Panc1 (cell line): ENCODE measurements around the gene RXYLT1. TPM values are rescaled to one million over a fixed set of nuclear protein-coding genes. Genes with fewer than 3 reads are reported as not detected.

Source experiments
- ATAC-seq: fragments of 200-7000 bp; cut with Tn5 transposase; 2 replicates; pipeline ENCODE4 v1.9.1; 2020; ENCODE audit warnings: mild to moderate bottlenecking, moderate library complexity
- BruUV-seq: library from RNA; stranded (reverse); fragments of 400-500 nt; replicated peaks from 2 replicates; lab custom pipeline; 2021; lab: Mats Ljungman, UMichigan
- CTCF ChIA-PET: fragments of 300-600 bp; sonication (Branson Sonifier 250); formaldehyde crosslinking; loops from one replicate; lab custom pipeline; 2022; ENCODE audit warnings: antibody characterized with exemption; lab: Charles Lee
- POLR2A ChIA-PET: fragments of 300-600 bp; sonication (Branson Sonifier 250); formaldehyde crosslinking; loops from one replicate; lab custom pipeline; 2022; ENCODE audit warnings: antibody characterized with exemption; lab: Charles Lee
- DNase-seq: peaks from one replicate; pipeline ENCODE4 v3.0.0-alpha.2; 2010; ENCODE audit warnings: low read depth, low spot score
- H3K27ac ChIP-seq: 2 replicates; pipeline ENCODE4 v1.5.1; 2011; ENCODE audit warnings: mild to moderate bottlenecking, low read length, inconsistent platforms
- H3K27me3 ChIP-seq: fragments of 200-500 bp; sonication (Bioruptor generic); 2 replicates; pipeline ENCODE4 v1.6.0; 2014; ENCODE audit warnings: low read length, inconsistent platforms; ENCODE audit not compliant: control insufficient read depth, insufficient read depth
- H3K36me3 ChIP-seq: fragments of 200-500 bp; sonication (Bioruptor generic); 2 replicates; pipeline ENCODE4 v1.5.1; 2014; ENCODE audit warnings: inconsistent platforms, mild to moderate bottlenecking, low read length, moderate library complexity; ENCODE audit not compliant: control insufficient read depth, insufficient read depth
- H3K4me1 ChIP-seq: 2 replicates; pipeline ENCODE4 v1.5.1; 2011; ENCODE audit warnings: inconsistent platforms, mild to moderate bottlenecking, low read length, moderate library complexity; ENCODE audit not compliant: control insufficient read depth, insufficient read depth
- H3K4me3 ChIP-seq, 2 experiments: 2 replicates each; pipeline ENCODE4 v1.5.1; 2011 to 2012; ENCODE audit warnings: low read depth in 2 of 2, low read length in 2 of 2, mild to moderate bottlenecking in 2 of 2, inconsistent platforms in 1 of 2, moderate library complexity in 1 of 2
- H3K9me3 ChIP-seq: fragments of 200-500 bp; sonication (Bioruptor generic); 2 replicates; pipeline ENCODE4 v1.5.1; 2014; ENCODE audit warnings: low read depth, mild to moderate bottlenecking, inconsistent platforms, low read length, moderate library complexity; ENCODE audit not compliant: control insufficient read depth, insufficient read depth
- CTCF ChIP-seq: fragments of 450-650 bp; IDR thresholded peaks from 2 replicates; pipeline ENCODE4 v1.5.1; 2017; ENCODE audit warnings: mild to moderate bottlenecking
- POLR2AphosphoS5 ChIP-seq: IDR thresholded peaks from 2 replicates; pipeline ENCODE4 v1.6.1; 2012; ENCODE audit warnings: mild to moderate bottlenecking, low read depth, low read length, moderate library complexity
- REST ChIP-seq, 2 experiments: IDR thresholded peaks; 2 replicates each; pipeline ENCODE4 v1.6.1; 2011 to 2012; ENCODE audit warnings: low read depth in 2 of 2, control low read depth in 1 of 2, low read length in 1 of 2, mild to moderate bottlenecking in 1 of 2, moderate library complexity in 1 of 2; ENCODE audit not compliant: insufficient read depth in 1 of 2
- SIN3A ChIP-seq: IDR thresholded peaks from 2 replicates; pipeline ENCODE4 v1.6.1; 2012; ENCODE audit warnings: low read depth, mild to moderate bottlenecking, low read length, moderate library complexity, borderline replicate concordance; ENCODE audit not compliant: insufficient read depth
- TCF7L2 ChIP-seq: IDR thresholded peaks from 2 replicates; pipeline ENCODE4 v1.6.1; 2011; ENCODE audit warnings: mild to moderate bottlenecking, low read depth, low read length, inconsistent platforms
- in situ Hi-C: cut with HindIII; loops from 2 replicates; pipeline ENCODE4 v1.10.0; 2016; ENCODE audit warnings: low sequenced_read_pairs, low pct_unique_long_range_greater_than_20kb
- intact Hi-C: fragments of 100-400 bp; cut with micrococcal nuclease; formaldehyde crosslinking; loops from one replicate; pipeline ENCODE4 v1.10.0; 2022; ENCODE audit not compliant: unreplicated experiment
- total RNA-seq: library from RNA; stranded (reverse); gene quantifications from one replicate; pipeline ENCODE4 v1.2.1, GENCODE V29; 2021; ENCODE audit not compliant: unreplicated experiment

The RXYLT1 gene
- total RNA-seq, 1 experiment from 2014 or later, result 20.3 TPM

GRCh38 chr12:63777340-63777739 lies 2.4 kb upstream of the RXYLT1 start:
- ATAC-seq, result no peak
- TF ChIP-seq SIN3A (no peak), CTCF (no peak), POLR2AphosphoS5 (no peak)
- H3K4me3 ChIP-seq, result no peak overlapping the region
- H3K36me3 ChIP-seq, result peaks cover 9% of the 10 kb centered on the region
- no peaks in the 10 kb centered on the region for H3K9me3 ChIP-seq
- peaks cover 5% of the 10 kb centered on the region; the same call in 1 of the 2 replicates for H3K27me3 ChIP-seq
- intact Hi-C loops (no loop called here), in situ Hi-C loops (no loop called here)
- ChIA-PET CTCF (no interaction called here), POLR2A (no interaction called here)
- no TSS peak for BruUV-seq
- H3K27ac ChIP-seq, result no peak overlapping the region
- no peak for DNase-seq
- peaks cover 9% of the 10 kb centered on the region; the same call in 1 of the 2 replicates for H3K4me1 ChIP-seq

GRCh38 chr12:63782466-63782865 lies 2.8 kb downstream of the RXYLT1 start:
- Histone ChIP-seq H3K4me3 (no peak overlapping the region), H3K4me1 (peaks cover 9% of the 10 kb centered on the region; the same call in 1 of the 2 replicates), H3K9me3 (no peaks in the 10 kb centered on the region), H3K27me3 (no peaks in the 10 kb centered on the region), H3K27ac (no peak overlapping the region), H3K36me3 (peaks cover 16% of the 10 kb centered on the region)
- TF ChIP-seq REST (IDR thresholded peaks at IDR 0.05; ENCODE audit: insufficient read depth in 1 of 2, low read depth in 2 of 2, low read length in 1 of 2) (no peak), TCF7L2 (no peak), POLR2AphosphoS5 (no peak), CTCF (no peak), SIN3A (no peak)
- ChIA-PET POLR2A (no interaction called here), CTCF (no interaction called here)
- intact Hi-C loops (no loop called here), in situ Hi-C loops (no loop called here)
- DNase-seq (no peak), ATAC-seq (no peak)
- BruUV-seq, result no TSS peak
